ENCODE results near the gene LPP.

- TF ChIP-seq CTCF (IDR thresholded peaks at IDR 0.05) (no peak), ZFX (IDR thresholded peaks at IDR 0.05; ENCODE audit: borderline replicate concordance) (no peak)
These were observed 436.6 kb downstream of the LPP start for GRCh38 chr3:188590557-188590956.

Data from 22Rv1 (cell line).